Left colon (tissue), 2 donors: Measurements from ENCODE around the gene MARCHF10. TPM values are rescaled to one million over a fixed set of nuclear protein-coding genes. Genes with fewer than 3 reads are reported as not detected.
A peak's percentile ranks its signal among the peaks of the same experiment; 100 is the strongest.

Experiments
- ATAC-seq: fragments of 200-7000 bp; cut with Tn5 transposase; one replicate; pipeline ENCODE4 v1.9.1; 2020; ENCODE audit warnings: mild to moderate bottlenecking, moderate library complexity
- DNase-seq, 2 donors: peaks; one replicate each; pipeline ENCODE4 v3.0.0-alpha.2; 2020
- intact Hi-C, 2 donors: fragments of 100-400 bp; cut with DNase I in 1 of 2; cut with micrococcal nuclease in 1 of 2; formaldehyde crosslinking; loops; one replicate each; pipeline versions ENCODE4 v1.11.2 to v1.14.0; 2022; cut with DNase I, micrococcal nuclease
- total RNA-seq, 2 donors: library from RNA; stranded (reverse); fragmentation: NEBNext Ultra II Directional; extraction: Animal tissue kit (Norgen Biotek cat#: 25700); gene quantifications; one replicate each; pipeline ENCODE4 v1.2.1, GENCODE V29; 2021
- donor health status: DM: no; HTN: no; CAD: no.
- donor health status: DM: yes; HTN: yes; CAD: no.

Gene MARCHF10
- total RNA-seq, 2 donors from 2014 or later: not detected

DNA sequence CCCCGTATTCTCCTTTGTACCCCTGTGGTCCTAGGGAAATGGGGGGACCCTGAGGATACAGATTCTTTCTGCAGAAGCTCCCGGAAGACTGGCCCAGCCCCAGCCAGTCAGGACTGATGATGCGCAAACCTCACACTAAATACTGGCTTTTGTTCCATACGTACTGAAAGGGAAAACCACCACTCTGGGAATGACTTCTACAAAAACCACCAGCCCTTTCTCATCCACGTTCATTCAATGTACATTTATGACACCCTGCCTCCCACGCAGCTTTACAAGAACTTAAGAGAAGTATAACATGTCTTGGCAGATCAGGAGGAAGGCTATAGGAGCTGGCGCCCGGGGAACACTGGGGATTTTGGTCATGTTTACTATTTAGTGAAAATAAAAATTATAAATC lies 70.6 kb downstream of the MARCHF10 start:
- DNase-seq: no peak
- intact Hi-C loops: no loop called here
- no peak for ATAC-seq

DNA sequence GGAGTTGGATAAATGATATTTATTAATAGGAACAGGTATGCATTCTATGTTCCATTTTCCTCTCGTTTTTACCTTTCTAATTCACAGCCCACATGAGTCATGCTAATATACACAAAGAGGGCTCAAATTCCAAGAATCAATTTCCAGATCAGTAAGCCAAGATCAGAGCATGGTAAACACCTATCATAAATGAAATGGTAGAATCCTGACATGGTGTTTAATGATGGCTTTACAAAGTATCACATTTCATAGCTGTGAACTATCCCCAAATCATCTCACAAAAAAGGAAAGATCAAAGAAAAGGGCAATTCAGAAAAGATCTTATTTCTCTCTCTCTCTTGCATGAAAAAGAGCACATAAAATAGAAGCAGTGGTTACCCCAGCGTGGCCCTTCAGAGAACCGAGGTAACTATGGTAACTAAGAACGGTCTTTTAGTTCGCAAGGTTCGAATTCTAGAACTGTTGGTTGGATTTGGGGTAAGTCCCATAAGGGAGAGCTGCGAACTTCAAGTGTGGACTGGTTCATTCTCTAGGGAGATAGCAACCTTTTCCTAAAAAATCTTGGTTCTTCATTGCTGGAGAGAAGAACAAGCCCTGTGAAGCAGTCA lies 73.0 kb downstream of the MARCHF10 start:
- no peak for ATAC-seq
- intact Hi-C loops: no loop called here
- DNase-seq: no peak

DNA sequence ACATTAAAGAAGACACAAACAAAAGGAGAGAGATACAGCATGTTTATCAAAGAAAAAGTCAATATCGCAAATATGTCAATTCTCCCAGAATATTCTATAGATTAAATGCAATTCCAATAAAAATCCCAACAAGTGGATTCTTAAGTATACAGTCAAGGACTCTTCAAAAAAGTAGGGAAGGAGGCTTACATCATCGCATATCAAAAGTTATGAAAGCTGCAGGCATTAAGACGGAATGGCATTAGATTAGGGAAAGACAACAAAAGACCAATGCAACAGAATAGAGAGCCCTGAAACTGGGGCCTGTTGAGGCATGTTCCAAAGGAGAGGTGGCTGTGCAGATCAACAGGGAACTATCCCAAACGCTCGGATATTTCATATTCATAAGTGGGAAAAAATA lies 76.0 kb downstream of the MARCHF10 start:
- DNase-seq: no peak
- no peak for ATAC-seq
- intact Hi-C loops: no loop called here

DNA sequence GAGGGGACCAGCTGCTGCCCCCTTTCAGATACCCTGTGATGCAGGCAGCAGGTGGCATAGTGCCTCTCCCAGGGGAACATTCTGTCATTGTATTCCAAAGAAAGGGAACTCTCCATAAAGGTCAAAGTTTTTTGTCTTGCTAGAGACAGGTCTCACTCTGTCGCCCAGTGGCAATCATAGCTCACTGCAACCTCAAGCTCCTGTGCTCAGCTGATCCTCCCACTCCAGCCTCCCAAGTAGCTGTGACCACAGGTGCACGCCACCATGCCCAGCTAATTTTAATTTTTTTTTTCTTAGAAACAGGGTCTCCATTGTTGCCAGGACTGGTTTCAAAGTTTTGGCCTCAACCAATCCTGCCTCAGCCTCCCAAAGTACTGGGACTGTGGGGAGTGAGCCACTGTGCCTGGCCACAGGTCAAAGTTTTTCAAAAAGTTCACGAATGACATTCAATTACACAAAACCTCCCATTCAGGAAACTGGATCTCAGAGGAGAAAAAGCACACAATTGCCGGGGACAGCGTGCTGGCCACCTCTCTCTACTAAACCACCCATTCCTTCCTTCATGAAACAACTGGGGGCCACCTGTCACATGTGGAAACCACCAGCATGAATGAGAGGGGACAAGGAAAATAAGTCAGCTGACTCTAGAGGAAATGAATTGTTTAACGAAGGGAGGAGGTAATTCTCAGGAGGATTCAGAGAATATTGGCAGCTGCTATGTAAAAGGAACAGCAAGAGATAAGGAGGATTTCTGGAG lies 80.0 kb downstream of the MARCHF10 start:
- ATAC-seq (no peak), DNase-seq (no peak)
- intact Hi-C loops: no loop called here

DNA sequence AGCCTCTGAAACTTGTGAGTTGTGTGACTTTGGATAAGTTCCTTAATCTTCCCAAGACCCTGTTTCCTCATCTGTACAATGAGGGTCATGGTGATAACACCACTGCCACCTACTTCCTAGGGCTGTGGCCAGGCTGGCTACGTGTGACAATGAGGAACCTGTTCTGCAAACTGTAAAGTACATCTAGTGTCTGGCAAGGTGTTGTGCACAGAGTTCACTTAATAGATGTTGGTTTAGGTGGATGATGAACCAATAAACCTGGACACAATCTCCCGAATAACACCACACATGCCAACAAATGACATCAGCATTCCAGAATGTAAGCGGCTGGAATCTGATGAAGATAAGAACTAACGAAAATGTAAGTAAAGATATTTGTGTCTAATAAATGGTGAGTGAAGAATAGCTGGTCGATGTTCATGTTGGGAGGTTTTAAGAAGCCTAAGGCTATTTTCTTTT lies 82.3 kb downstream of the MARCHF10 start:
- peak; percentile 98 for ATAC-seq
- DNase-seq: peak; percentile 13 to 37
- intact Hi-C loops: no loop called here

DNA sequence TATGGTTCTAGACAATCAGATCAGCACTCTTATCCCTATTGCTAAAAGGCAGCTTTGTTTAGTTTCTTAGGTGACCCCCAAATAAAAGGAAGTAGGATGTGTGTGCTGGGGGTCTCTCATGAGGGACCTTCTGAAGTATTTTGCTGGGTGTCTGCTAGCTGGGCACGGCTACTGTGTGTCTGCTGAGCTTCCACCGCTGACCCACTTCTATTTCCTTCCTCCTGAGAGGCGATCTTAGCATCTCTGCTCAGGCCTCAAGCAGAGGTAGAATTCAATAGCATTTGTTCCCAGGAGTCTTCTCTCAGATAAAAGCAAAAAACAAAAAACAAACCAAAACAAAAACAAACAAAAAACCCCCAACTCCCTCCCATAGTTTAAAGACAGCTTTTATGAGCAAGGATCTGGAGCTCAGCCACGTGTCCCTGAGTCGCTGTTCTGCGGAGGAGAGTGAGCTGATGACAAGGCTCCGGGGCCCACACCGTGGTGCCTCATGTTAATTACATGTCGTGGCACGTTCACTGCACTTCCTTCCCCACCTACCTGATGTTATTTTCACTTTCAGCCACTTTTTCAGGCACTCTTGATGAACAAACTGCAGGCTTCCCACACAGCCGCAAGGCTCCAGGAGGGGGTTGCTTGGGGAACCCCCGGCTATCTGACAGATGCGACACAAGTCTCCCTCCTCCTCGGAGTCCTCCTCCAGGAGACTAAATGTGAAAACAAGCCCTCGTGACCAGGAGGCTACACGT lies 83.5 kb downstream of the MARCHF10 start:
- peak; percentile 60 for ATAC-seq
- peak in 1 of 2 donors; percentile 33 for DNase-seq
- intact Hi-C loops: no loop called here

DNA sequence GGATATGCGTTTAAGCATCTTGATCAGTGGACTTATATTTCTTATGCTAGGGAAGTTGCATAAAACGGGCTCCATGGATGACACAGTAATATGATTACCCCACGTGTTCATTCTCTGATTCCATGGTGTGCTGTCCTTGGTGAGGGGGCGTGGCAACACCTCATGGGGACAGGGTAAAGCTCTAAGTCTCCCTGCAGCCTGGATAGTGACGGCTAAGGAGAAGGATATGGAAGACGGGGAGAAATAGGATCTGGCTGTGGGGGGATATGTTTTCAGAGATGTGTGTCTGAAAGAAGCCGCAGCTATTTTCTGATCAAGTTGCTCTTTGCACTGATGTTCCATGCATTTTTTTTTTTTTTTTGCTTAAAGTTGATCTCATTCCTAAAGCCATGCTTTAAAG lies 84.3 kb downstream of the MARCHF10 start:
- intact Hi-C loops: no loop called here
- no peak for DNase-seq

DNA sequence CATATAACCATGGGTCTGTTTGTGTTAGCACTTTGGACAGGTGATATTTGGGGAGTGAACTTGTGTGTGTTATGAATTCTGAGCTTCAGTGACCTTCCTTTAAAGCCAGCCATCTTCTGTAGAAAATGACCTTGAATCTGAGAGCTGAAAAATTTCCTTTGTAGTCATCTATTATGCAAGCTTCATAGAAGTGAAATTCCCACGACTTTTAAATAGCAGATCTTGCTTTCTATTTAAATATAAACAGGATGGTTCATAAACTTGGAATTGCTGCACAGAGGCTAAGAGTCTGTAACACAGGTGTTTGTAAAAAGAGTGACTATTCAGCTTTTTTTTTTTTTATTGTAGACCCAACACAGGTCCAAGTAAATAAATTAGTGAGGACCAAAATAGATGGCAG lies 85.5 kb downstream of the MARCHF10 start:
- ATAC-seq: no peak
- intact Hi-C loops: no loop called here

More for the DNA sequence above, 84.3 kb downstream of the MARCHF10 start:
- no peak for ATAC-seq

DNA sequence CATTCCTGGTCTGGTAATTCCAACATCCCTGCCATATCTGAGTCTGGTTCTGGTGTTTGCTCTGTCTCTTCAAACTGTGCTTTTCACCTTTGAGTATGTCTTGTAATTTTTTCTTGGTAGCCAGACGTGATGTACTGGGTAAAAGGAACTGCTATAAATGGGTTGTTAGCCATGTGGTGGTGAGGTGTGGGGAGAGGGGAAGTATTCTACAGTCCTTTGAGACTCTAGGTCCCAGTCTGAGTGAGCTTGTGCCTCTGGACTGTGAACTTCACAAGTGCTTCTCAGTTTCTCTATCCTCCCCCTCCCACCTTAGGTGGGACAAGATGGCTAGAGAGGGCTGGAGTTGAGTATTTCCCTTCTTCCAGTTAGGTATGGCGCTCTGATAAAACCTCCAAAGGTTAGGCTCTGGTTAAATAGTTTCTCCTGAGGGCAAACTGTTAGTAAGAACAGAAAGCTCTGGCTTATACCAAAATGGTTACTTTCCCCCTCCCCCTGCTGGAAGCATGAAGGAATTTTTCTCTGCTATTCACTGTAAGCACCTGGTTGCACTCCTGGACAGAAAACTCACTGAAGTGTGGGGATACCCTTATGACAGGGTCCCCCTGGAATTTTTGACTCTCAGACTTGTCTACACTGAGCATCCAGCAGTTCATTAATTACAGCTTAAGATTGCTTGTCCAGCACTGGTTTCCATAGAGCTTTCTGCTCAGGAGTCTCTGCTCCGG lies 87.8 kb downstream of the MARCHF10 start:
- no peak for ATAC-seq
- DNase-seq: no peak
- intact Hi-C loops: no loop called here

More for the DNA sequence above, 85.5 kb downstream of the MARCHF10 start:
- DNase-seq: no peak

DNA sequence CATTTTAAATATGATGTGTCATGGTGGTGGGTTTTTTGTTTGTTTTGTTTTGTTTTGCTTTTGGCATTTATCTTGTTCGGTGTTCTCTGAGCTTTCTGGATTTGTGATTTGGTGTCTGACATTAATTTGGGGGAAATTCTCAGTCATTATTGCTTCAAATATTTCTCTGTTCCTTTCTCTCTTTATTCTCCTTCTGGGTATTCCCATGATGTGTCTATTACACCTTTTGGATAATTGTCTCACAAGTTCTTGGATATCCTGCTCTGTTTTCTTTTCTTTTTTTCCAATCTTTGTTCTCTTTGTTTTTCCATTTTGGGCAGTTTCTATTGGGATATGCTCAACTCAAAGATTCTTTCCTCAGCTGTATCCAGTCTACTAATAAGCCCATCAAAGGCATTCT lies 88.5 kb downstream of the MARCHF10 start:
- intact Hi-C loops: no loop called here
- ATAC-seq: no peak
- DNase-seq: no peak

DNA sequence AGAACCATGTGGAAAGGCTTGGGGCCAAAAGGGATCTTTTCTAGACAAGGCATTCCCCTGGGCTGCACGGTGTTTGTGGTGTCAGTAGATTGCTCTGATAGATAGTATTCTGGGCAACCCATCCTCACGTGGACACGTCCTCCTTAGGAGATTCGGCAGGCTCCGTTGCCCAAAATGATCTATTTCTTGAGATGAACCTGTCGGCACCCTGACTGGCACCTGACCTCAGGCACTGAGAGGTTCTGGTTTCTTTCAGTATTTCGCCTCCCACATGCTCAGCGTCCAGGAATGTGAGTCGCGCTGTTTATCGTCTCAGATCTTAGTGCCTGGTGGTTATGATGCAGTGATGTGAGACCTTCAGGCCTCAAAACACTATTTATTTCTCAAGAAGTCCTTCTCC lies 89.7 kb downstream of the MARCHF10 start:
- no peak for DNase-seq
- intact Hi-C loops: no loop called here
- ATAC-seq: no peak

DNA sequence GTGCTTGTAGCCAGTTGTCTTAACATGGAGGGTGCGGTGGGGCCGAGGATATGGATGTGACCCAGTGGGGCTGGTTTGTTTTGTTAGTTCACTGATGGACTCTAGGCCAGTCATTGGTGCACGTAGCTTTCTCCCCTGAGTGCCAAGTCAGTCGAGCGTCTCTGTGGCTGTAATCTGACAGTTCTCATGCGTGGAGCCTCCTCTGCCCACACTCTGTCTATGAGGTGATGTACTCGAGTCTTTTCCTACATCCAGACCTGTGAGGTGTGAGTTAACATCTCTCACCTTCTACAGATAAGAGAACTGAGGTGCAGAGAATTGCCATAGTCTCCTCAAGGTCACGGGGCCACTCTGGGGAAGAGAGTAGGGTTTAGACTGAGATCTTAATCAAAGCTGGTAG lies 90.2 kb downstream of the MARCHF10 start:
- intact Hi-C loops: no loop called here
- ATAC-seq (no peak), DNase-seq (no peak)

DNA sequence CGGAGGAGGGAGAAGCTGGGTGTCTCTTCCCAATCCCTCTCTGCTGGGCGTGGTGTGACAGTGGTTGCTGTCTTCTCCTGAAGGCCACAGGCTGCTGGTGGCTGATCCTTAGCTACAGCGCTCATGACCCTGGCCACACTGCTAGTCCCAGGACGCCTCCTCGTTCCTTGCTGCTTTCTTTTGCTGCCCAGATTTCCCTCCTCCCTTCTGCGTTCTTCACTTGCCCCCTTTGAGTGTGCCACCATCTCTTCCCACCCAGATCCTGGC lies 90.6 kb downstream of the MARCHF10 start:
- intact Hi-C loops: no loop called here
- no peak for DNase-seq
- no peak for ATAC-seq

DNA sequence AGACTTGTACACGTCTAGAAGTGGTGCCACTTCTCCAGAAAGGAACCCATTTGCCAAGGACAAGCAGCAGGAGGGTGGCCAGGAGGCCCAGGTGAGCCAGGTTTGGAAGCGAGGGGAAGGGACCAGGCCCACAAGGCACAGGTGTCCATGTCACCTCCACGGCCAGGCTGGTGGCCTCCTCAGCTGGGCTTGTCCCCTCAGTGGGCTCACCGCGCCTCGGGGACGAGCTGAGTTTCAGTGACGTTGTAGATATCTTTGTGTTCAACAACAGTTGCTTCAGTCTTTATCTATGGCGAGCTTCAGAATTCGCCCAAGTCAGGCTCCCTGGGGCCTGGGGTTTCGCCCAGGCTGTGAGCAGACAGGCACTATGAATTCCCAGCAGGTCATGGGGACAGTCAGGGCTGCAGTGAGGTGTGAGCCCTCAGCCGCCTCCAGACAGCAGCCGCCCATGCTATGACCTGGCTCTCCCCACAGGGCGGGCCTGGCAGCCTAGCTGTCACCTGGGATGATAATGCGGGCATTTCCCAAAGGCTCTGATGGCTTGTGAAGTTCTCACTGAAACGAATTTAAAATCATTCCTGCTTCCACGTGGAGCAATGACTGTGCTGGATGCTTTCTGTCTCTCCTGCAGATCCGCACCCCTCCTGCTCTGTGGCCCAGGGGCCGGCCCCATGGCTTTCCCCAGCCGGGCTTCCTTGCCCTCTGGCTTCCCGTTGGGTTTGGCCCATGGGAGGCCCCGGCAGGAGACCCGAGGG lies 91.1 kb downstream of the MARCHF10 start:
- DNase-seq (no peak), ATAC-seq (no peak)
- intact Hi-C loops: no loop called here

DNA sequence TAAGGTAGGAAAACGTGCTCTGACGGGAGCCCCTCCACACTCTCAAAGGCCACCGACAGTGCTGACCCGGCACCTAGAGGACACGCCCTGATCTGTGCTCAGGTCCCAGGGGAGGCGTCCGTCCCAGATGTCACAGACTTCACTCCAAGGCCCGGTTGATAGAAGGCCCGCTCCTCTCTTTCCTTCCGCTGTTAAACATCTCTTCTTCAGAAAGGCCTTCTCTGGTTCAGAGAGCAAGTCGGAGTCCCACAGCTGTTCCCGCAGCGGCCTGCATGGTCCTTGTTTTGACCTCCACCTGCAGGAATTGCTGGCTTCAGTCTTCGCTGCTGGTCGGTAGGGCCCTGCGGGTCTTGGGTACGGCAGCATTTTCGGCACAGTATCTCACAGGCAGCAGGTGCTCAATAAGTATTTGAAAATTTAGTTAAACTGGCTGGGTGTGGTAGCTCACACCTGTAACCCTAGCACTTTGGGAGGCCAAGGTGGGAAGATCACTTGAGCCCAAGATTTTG lies 92.2 kb downstream of the MARCHF10 start:
- DNase-seq (peak in 1 of 2 donors; percentile 9), ATAC-seq (no peak)
- intact Hi-C loops: no loop called here

DNA sequence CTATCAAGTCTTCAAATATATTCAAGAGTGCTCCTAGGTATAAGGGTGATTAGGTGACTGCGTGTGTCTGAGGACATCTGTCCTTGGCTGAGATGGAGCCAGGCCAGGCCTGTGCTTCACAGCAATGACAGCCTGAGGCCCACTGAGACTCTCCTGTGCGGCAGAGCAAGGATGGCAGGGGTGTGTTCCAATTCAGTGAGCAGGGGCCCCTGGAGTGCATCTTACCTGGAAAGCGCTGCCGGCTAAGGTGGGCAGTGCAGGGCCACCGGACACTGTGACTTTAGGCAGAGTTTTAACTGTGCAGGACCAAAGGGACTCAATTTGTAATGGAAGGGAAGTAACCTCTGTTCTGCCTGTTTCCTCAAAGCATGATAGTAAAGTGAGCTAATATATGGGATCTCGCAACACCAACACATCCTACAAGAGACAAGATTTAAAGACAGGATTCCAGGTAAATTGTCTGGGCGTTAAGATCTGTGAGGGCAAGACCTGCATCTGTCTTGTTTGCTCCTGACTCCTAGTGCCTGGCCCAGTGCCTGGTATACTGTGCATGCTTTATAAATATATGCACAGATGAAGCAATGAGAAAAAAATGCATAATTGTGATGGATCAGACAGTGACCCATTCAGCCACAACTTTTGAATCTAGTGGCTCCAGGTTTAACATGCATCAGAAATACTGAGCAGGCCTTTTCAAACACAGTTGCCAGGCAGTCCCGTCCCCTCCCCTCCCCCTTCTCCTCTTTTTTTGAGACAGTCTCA lies 93.9 kb downstream of the MARCHF10 start:
- intact Hi-C loops: no loop called here
- DNase-seq: peak in 1 of 2 donors; percentile 11
- no peak for ATAC-seq

DNA sequence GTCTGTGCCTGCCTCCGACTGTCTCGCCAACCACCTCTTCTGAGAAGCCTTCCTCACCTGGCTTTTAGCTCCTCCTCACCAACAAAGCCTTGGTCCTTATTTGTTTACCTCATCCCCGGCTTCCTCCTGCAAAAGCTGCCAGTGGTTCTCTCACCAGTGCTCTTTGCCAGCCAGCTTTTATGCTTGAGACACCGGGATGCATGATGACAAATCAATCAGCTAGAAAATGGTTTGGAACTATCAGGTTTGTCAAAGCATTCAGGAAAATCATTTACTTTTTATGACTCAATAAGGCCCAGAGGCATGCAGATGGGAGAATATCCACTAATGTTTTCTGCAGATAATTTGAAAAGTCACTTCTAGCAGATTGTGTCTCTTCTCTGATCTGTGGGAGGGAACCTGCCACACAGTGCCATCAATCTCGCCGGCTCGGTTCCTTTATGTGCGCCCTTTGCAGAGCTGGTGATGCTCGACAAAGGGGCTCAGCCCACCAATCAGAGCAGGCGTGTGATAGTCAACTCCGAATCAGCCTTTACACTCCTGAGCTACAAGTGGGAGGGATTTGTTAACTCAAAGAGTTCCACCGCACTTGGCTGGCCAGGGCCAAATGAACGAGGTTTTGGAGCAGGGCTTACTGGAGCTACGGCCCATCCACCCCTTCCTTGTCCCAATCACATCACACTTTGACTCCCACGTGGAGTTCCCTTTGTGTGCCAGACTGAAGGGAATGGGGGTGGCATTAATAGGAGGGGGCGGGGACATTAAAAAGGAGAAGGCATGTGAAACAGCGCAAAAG lies 94.8 kb downstream of the MARCHF10 start:
- DNase-seq (peak in 1 of 2 donors; percentile 5), ATAC-seq (no peak)
- intact Hi-C loops: no loop called here
